HG02642 (cell line): ENCODE data around the gene PCGF3.
"Not testable (repeated sequence)": the region's sequence is repeated elsewhere in the genome, so short reads cannot be mapped to it uniquely, and the experiment has no call there.

ENCODE experiments used
- ATAC-seq: cut with Tn5 transposase; IDR thresholded peaks from one replicate; pipeline ENCODE4 v1.9.1; 2021; ENCODE audit warnings: mild to moderate bottlenecking; ENCODE audit not compliant: unreplicated experiment, poor library complexity

The PCGF3 gene

DNA sequence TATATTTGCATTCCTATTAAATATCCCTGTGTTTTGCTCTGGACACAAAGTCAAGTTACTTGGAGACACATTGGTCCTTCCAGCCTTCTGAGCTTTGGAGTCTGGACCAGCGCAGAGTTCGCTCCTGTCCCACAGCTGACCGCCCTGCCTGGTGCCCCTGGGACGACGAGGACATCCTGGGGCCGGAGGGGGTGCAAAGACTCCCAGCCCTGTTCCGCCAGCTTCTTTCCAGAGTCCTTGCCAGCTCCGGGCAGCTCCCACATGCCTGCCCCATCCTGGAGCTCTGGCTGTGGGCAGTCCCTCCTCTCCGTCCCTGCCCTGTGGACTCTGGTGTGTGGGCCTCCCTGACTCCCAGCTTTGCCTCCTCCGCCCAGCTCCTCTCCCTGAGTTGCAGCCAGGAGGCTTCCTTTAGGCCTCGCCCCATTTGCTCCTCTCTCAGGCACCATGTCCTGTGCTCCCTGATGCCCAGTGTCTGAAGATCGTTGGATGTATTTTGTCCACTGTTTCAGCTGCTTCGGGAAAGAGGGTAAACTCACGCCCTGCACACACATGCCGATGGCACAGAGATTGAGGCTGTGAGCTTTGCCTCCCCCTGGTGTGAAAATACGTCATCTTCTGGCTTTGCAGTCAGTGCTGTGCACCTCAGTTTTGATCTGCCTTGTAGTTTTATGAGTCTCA lies 4.9 kb upstream of the PCGF3 start:
- ATAC-seq, result no peak

DNA sequence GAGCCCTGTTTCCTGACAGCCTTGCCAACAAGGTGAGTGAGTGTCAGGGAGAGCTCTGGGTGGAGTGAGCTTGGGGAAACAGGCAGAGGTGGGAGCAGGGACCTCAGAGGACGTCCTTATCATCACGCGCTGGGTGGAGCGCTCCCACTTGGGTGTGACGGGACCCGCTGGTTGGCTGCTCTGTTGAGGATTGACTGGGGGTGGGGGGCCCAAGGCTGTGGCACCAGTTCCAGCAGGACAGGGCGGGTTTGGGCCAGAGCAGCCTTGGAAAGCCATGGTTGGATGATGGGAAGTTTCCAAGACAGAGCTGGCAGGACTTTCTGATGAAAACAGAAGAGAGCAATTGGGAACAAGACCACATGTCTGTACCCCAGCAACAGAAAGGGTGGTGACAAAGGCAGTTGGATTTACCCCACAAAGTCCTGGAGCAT lies 3.0 kb upstream of the PCGF3 start:
- ATAC-seq, result no peak

DNA sequence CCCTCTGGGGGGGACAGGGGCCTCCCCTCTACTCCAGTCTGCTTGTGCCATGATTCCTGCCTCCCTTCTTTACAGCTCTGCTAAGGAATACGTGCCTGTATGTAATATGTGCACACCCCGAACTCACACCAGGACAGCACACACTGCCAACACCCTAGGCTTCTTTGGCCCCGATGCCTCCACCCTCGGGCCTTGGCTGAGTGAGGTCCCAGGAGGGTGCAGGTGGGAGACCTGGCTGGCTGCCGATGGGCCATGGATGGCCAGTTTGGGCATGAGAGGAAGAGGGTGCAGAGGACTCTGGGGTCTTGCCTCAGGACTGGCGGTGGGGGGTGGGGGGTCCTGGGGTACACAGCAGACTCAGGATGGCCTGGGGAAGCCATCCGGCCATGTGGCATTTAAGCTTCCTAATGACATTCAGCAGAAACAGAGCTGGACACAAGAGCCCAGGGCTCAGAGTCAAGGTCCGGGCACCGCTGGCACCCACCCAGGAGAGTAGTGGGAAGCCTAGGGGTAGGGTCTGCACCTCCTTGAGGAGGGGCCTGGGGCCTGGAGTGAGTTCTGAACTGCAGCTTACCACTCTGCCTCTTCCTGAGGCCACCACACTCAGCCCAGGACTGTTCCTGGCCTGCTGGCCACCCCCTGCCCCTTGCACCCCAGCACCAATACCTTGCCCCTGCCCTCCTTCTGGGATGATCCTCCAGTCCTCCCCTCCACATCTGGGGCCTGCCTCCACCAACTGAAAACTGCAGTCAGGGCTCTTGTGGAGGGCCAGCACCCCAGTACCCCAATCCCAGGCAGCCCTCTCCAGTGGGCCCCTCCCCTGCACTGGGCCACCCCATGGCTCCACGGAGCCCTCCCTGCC lies 2.1 kb upstream of the PCGF3 start:
- no peak for ATAC-seq

DNA sequence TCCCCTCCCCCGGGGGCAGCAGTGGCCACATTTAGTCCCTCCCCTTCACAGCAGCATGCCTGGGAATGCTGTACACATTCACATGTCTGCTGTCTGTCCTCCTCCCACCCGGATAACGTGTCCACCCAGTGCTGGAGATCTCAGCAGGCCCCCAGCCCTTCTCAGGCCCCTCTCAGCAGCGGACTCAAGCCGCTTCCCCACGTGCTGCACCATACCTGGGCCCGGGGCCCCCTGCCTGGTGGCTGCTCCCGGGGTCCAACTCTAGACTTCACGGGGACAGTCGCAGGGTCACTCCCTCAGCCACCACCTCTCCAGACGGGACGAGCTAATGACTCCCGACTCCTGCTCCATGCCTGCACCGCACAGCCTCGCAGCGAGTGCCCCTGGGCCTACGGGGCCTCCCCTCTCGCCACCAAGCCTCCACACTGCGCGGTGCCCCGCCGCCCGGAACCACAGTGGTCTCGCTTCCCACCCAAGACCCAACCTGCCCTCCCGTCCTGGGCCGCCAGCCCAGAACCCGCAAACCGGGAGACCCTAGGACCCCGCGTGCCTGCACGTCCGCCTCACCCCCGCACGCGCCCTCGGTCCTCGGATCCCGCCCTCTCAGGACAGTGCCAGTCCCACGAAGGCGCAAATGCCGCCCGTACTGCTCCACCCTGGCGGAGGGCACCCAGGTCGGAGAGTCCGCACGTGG lies 1.3 kb upstream of the PCGF3 start:
- no peak for ATAC-seq

DNA sequence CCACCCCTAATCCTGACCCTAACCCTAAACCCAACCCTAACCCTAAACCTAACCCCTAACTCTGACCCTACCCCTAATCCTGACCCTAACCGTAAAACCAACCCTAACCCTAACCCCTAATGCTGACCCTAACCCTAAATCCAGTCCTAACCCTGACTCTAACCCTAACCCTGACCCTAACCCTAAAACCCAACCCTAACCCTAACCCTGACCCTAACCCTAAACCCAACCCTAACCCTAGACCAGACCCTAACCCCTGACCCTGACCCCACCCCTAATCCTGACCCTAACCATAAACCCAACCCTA lies 708 bp upstream of the PCGF3 start:
- ATAC-seq, result no peak

DNA sequence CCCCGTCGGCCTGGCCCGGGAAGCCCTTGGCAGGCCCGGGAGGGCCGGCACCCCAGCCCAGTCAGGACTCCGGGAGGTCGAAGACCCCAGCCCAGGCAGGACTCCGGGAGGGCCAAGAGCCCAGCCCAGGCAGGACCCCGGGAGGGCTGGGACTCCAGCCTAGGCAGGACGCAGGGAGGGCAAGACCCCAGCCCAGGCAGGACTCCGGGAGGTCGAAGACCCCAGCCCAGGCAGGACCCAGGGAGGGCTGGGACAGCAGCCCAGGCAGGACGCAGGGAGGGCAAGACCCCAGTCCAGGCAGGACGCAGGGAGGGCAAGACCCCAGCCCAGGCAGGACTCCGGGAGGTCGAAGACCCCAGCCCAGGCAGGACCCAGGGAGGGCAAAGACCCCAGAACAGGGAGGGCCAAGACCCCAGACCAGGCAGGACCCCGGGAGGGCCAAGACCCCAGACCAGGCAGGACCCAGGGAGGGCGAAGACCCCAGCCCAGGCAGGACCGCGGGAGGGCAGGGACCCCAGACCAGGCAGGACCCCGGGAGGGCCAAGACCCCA lies 526 bp downstream of the PCGF3 start:
- not testable (repeated sequence) for ATAC-seq

DNA sequence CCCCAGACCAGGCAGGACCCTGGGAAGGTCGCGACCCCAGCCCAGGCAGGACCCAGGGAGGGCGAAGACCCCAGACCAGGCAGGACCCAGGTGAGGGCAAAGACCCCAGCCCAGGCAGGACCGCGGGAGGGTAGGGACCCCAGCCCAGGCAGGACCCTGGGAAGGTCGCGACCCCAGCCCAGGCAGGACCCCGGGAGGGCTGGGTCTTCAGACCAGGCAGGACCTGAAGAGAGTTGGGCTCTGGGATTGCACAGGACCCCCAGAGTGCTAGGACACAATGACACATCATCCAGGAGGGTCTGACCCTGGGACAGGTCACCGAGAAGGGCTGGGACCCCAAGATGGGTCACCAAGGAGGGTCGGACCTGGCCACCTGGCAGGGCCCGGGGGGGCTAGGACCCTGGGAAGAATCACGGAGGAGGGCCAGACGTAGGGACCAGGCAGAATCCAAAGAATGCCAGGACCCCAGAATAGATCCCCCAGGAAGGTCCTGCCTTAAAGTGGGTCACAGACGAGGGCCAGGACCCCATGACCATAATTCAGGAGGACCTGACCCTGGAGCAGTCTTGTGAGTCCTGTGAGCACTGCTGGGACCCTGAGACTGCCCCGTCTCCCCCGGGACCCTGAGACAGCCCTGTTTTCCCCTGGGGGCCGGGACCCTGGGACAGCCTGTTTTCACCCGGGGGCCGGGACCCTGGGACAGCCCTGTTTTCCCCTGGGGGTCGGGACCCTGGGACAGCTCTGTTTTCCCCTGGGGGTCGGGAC lies 1.4 kb downstream of the PCGF3 start:
- ATAC-seq, result no peak

DNA sequence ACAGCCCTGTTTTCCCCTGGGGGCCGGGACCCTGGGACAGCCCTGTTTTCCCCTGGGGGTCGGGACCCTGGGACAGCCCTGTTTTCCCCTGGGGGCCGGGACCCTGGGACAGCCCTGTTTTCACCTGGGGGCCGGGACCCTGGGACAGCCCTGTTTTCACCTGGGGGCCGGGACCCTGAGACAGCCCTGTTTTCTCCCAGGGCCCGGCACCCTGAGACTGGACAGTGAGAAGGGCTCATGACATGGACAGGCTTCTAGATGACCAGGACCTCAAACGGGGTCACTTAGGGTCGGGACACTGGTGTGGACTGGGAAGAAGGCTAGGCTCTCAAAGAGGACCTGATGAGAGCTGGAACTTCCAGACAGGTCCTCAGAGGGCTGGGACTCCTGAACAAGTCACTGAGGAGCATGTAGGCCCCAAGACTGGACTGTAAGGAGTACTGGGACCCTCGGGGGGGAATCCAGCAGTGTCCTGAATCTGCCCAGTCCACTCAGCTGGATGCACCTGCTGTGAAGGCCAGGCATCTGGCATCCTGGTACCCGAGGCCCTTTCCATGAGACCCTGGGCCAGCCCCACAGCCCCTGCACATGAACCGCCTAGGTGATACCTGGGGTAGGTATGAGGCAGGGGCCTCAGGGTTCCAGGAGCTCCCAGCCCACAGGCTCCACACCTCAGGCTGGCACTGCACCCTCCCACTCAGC lies 2.4 kb downstream of the PCGF3 start:
- no peak for ATAC-seq

DNA sequence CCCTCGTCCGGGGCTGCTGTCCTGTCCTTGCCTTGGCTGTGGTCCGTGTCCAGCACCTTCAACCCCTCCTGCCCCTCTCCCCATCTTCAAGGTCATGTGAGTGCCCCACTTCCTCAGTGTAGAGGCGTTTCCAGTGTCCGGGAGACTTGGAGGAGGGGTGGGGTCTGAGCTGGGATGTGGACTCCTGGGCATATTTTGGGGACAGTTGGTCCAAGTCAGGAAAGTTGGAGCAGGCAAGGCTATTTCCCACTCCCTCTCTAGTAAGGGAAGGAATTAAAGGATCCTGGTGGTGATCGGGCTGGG lies 3.0 kb downstream of the PCGF3 start:
- ATAC-seq, result no peak

DNA sequence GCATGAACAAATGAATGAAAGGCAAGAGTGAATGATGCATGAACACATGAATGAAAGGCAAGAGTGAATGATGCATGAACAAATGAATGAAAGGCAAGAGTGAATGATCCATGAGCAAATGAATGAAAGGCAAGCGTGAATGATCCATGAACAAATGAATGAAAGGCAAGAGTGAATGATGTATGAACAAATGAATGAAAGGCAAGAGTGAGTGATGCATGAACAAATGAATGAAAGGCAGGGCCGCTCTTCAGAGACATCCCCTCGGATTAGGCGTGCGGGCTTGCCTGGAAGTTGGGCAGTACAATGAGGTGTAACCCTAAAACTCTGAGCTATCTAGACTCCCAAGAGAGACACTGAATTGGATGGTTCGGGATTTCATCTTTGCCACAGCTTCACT lies 3.7 kb downstream of the PCGF3 start:
- ATAC-seq, result no peak

DNA sequence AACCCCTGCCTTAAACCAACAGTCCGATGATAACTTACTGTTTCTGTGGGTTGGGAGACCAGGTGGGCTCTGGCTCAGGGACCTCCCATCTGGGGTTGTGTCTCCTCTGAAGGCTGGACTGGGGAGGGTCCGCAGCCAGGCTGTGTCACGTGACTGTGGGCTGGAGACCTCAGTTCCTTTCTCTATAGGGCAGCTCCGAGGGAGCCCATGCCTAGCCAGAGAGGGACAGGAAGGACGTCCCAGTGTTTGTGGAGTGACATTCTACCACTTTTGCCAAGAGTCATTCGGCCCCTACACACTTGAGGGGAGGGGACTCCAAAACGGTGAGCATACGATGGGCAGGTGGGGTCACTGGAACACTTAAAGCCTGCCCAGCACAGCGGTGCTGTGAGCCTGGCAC lies 4.5 kb downstream of the PCGF3 start:
- no peak for ATAC-seq

DNA sequence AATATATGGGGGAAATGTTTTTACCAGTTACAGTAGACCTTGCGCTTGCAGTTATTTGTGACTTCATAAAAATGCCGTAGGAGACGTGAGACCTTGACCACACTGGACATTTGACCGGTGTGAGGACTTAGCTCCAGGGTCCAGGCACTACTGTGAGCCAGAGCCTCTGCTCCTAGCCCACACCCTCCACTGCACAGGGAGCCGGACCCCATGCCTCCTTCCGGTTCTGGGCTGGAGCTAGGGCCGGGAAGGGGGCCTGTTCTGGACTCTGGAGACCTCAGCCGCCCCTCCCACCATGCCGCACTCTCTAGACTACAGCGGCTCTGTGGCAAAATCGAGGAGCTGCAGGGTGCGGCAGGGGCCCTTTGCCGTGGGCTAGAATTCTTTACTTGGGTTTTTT lies 5.3 kb downstream of the PCGF3 start:
- no peak for ATAC-seq

DNA sequence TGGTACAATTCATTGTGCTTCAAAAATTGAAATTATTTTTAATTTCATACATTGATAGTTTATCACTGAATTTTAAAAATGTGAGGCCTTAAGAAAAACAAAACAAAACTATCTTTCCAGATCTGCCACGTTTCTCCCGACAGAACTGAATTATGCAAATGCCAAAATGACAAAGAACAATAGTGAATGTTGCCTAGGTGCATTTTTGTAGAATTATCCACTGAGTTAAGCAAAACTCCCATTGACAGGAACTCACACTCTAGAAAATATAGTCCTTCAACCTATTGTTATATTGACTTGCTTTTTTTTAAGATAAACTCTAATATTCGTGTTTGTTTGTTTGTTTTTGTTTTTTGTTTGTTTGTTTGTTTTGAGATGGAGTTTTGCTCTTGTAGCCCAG lies 6.5 kb downstream of the PCGF3 start:
- no peak for ATAC-seq

DNA sequence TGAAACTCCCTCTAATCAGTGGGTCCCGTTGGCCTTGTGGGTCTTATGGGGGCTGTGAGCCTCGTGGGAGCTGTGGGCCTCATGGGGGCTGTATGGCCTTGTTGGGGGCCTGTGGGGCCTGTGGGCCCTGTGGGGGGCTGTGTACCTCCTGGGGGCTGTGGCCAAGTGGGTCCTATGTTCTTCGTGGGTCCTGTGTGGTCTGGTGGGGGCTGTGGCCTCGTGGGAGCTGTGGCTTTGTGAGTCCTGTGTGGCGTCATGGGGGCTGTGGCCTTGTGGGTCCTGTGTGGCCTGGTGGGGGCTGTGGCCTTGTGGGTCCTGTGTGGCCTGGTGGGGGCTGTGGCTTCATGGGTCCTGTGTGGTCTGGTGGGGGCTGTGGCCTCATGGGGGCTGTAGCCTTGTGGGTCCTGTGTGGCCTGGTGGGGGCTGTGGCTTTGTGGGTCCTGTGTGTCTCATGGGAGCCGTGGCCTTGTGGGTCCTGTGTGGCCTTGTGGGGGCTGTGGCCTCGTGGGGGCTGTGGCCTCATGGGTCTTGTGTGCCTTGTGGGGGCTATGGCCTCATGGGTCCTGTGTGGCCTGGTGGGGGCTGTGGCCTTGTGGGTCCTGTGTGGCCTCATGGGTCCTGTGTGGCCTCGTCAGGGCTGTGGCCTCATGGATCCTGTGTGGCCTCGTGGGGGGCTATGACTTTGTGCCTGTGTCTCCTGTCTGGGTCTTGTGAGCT lies 7.4 kb downstream of the PCGF3 start:
- no peak for ATAC-seq

DNA sequence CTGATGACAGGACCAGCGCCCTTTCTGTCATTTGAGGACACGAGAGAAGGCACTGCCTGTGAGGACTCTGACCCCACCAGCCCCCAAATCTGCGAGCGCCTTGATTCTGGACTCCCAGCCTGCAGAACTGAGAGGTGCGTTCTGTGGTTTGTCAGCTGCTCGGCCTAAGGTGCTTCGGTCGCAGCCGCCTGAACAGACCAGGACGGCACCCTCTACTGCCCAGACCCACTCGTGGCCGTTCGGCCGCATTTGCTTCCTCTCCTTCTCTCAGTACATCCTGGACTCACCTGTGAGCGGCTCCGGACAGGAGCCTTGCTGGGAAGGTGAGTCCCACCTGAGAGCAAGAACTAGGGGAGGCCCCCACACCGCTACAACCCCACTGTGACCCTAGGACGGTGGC lies 8.5 kb downstream of the PCGF3 start:
- ATAC-seq, result no peak

DNA sequence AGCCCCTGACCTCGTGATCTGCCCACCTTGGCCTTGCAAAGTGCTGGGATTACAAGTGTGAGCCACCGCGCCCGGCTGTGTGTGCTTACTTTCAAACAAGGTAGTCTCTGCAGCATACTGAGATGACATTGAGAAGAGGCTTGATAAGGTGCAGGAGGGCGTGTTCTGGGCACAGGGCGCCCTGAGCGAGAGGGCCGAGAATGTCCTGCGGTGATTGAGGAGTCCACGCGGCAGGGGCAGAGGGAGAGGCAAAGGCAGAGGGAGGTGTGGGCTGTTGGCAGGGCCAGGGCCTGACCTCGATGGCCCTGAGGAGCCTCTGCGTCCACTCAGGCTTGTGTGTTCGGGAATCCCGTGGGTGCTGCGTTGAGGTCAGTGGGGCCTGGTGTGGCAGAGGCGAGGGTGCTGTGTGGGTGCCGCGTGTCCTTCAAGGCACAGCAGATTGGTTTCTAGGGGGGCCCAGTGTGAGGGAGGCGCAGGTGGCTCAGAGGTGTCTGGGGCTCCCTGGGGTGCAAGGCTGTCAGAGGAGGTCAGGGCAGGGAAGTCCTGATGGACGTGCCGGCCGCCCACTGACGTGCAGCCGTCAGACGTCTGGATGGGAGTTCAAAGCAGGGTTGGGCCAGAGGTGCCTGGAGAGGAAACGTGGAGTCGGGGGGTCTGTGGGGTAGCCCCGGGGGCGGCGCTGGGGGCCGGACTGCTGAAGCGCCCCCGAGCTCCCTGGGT lies 12.1 kb downstream of the PCGF3 start:
- ATAC-seq, result no peak

DNA sequence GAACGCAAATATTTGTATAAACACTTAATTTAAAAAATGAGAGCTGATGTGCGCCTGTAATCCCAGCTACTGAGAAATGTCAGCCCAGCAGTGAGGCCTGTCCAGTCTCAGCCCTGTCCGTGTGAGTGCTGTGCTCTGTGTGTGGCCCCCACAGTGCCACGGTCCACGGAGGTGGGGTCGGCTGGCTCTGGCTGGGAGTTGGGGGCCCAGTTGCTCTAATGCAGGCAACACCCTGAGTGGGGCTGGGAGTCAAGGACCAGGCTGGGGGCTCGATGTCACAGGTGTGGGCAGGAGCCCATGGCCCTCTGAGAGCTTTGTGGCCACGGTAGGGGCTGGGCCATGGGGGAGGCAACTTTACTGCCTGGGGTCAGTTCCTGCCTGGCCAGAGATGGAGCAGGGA lies 12.8 kb downstream of the PCGF3 start:
- ATAC-seq, result no peak

DNA sequence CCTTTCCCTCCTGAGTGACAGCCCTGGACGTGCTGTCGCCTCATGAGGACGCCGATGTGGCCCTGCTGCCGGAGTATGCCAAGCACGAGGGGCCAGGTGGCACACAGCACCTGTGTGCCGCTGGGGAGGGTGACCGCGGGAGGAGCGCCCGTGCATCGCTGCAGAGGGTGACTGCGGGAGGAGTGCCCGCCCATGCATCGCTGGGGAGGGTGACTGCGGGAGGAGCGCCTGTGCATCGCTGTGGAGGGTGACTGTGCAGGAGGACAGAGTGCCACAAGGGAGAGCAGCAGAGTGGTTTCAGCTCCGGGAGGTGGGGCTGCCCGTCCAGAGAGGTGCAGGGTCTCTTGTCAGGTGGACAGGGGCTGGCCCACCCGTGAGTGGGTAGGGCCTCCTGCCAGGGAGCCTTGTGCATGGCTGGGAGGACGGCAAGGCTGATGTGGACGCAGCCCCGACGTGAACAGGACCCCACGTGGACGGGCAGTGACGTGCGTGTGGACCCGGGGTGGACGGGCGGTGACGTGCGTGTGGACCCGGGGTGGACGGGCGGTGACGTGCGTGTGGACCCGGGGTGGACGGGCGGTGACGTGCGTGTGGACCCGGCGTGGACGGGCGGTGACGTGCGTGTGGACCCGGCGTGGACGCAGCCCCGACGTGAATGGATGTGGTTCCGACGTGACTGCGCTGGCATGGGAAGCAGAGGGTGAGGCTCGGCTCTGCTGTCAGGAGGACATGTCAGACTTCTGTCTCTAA lies 14.7 kb downstream of the PCGF3 start:
- no peak for ATAC-seq
